ENCODE measurements around the gene RPL41. TPM values are rescaled to one million over a fixed set of nuclear protein-coding genes. Genes with fewer than 3 reads are reported as not detected.

The RPL41 gene
- total RNA-seq, 1 experiment from 2014 or later, result 4,637 TPM

GRCh38 chr12:56087220-56087619, 29.2 kb upstream of the RPL41 start:
- Histone ChIP-seq H3K27ac (ENCODE audit: insufficient read length, low read depth, low read length) (no peak overlapping the region), H2AK5ac (ENCODE audit: insufficient read length, low read length) (no peak overlapping the region), H3K27me3 (ENCODE audit: insufficient read depth, low read length) (no peaks in the 10 kb centered on the region), H3K14ac (ENCODE audit: insufficient read depth, low read length) (no peak overlapping the region), H3T11ph (ENCODE audit: low read length) (no peak overlapping the region), H2AFZ (ENCODE audit: low read length) (no peak overlapping the region), H3K23ac (ENCODE audit: insufficient read length, low read depth, low read length) (no peak overlapping the region), H3K4ac (ENCODE audit: low read depth, low read length) (no peak overlapping the region), H4K5ac (ENCODE audit: insufficient read length, low read depth, low read length) (no peak overlapping the region), H2BK12ac (ENCODE audit: insufficient read length, low read depth, low read length) (no peak overlapping the region), H3K56ac (ENCODE audit: insufficient read length, low read depth, low read length) (no peak overlapping the region), H3K9ac (ENCODE audit: extremely low read depth, insufficient read length, low read length) (no peak overlapping the region), H4K8ac (replicated peaks; ENCODE audit: insufficient read length, low read depth, low read length) (no peak overlapping the region), H4K20me1 (ENCODE audit: control insufficient read depth, insufficient read depth, insufficient read length) (no peaks in the 10 kb centered on the region), H2BK15ac (ENCODE audit: low read depth, low read length) (no peak overlapping the region), H3K4me2 (ENCODE audit: insufficient read depth, insufficient read length, low read length) (no peak overlapping the region), H3K79me2 (ENCODE audit: insufficient read depth, low read length) (peaks cover 3% of the 10 kb centered on the region; the same call in 1 of the 2 replicates), H3K4me1 (ENCODE audit: insufficient read depth, low read length) (no peaks in the 10 kb centered on the region), H4K91ac (ENCODE audit: insufficient read length, low read depth, low read length) (no peak overlapping the region), H3K79me1 (ENCODE audit: insufficient read depth, low read depth, low read length, poor library complexity, severe bottlenecking) (no peaks in the 10 kb centered on the region), H3K23me2 (ENCODE audit: insufficient read length, low read depth, low read length, poor library complexity, severe bottlenecking) (no peaks in the 10 kb centered on the region), H2BK120ac (ENCODE audit: low read depth, low read length, poor library complexity, severe bottlenecking) (no peak overlapping the region), H2BK5ac (ENCODE audit: insufficient read length, low read length) (no peak overlapping the region), H2BK20ac (ENCODE audit: low read depth, low read length, poor library complexity, severe bottlenecking) (no peak overlapping the region), H3K18ac (ENCODE audit: insufficient read length, low read depth, low read length) (no peak overlapping the region), H3K9me3 (ENCODE audit: control insufficient read depth, low read depth, low read length) (no peaks in the 10 kb centered on the region)
- Mint-ChIP-seq H3K9me3 (no peaks in the 10 kb centered on the region), H3K4me1 (peaks cover 0 to 3% of the 10 kb centered on the region in 2 experiments; a peak in 3 of 4 replicates), H3K4me3 (no peak overlapping the region; a peak in 1 of 5 replicates), H3K27ac (0 out of 7 replicates have a peak overlapping the region, but pooled peaks of 2 of the 3 experiments have one; percentile 53 to 55), H3K36me3 (ENCODE audit: insufficient read depth in 1 of 3, low read depth in 3 of 3) (peaks cover 36 to 77% (median 73%) of the 10 kb centered on the region in 3 experiments), H3K27me3 (ENCODE audit: low read depth) (no peaks in the 10 kb centered on the region)
- no peak for TF ChIP-seq CTCF (conservative IDR thresholded peaks at IDR 0.05)
- no peak for DNase-seq
- no CpG with 5 or more reads among the region's 6 CpGs for WGBS (ENCODE audit: extremely low coverage, insufficient read length, low lambda C conversion rate)
